SK-N-DZ (cell line): ENCODE results near the gene PTPRZ1.

ENCODE experiments used
- DNase-seq: peaks from one replicate; pipeline ENCODE4 v3.0.0-alpha.2; 2015; ENCODE audit warnings: low spot score

The PTPRZ1 gene

GRCh38 chr7:121890833-121891232 is 17.9 kb downstream of the PTPRZ1 start:
- DNase-seq = no peak

- no peak for DNase-seq
These were observed 18.8 kb downstream of the PTPRZ1 start for GRCh38 chr7:121891731-121892130.

GRCh38 chr7:121901026-121901425 is 28.1 kb downstream of the PTPRZ1 start:
- DNase-seq = no peak

- no peak for DNase-seq
These were observed 31.2 kb downstream of the PTPRZ1 start for GRCh38 chr7:121904120-121904519.

GRCh38 chr7:121908042-121908441 is 35.1 kb downstream of the PTPRZ1 start:
- DNase-seq = no peak

- no peak for DNase-seq
These were observed 36.9 kb downstream of the PTPRZ1 start for GRCh38 chr7:121909716-121910345.

- DNase-seq = no peak
These were observed 41.1 kb downstream of the PTPRZ1 start for GRCh38 chr7:121913947-121914675.

DNA sequence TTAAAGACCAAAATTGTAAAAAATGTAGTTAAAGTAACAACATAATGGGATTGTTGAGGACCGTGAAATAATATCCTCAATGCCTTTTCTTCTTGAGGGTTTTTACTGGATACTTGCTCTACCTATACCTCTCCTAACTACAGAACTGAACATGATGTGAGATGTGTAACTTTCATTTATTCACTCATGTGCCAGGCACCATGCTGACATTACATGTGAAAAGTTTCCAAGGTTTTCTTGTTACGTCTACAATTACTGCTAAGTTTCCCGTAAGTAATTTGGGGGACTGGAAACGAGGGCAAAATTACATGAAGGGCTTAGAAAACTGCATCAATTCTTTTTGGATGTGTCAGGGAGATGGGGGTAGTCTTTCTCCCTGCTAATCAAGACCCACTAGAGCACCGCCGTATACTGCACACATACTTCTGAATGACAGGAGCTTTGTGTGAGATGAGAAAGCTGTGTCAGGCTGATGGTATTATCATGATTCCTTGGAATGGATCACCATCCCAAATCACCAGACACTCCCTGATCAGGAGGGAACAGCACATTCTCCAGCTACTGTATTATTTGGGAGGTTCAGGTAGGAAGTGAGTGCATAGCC is 41.8 kb downstream of the PTPRZ1 start:
- DNase-seq = no peak

DNA sequence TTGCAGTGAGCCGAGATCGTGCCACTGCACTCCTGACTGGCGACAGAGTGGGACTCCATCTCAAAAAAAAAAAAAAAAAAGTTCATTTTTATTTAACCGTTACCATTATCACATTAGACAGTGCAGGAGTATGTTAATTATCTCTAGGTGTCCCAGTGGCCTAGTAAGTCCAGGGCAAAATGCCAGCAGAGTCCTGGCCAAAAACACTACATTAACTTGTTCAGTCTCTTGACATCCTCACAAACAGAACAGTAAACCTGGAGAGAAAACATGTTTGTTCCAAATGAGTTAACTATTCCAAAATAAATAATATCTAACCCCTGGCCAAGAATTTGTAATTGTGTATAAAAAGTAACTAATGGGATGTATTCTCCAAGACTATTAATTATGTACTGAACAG is 43.2 kb downstream of the PTPRZ1 start:
- DNase-seq = no peak

DNA sequence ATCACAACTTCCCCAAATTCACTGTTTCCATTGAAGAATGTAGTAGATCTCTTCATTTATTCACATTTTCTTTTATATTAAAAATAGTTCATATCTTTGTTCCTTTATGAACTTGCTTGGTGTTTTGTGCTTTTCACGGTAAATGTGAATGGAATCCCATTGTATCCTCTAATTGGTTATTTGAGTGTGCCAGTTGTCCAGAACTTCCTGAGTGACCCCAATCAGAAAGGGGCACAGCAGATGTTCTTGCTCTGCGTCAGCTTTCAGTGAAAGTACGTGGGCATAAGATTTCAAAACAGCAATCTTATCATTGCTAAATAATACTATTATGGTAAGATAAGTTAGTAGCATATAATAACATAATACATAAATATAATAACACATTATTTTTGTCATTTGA is 47.0 kb downstream of the PTPRZ1 start:
- DNase-seq = no peak

GRCh38 chr7:121924269-121925186 is 51.6 kb downstream of the PTPRZ1 start:
- no peak for DNase-seq

DNA sequence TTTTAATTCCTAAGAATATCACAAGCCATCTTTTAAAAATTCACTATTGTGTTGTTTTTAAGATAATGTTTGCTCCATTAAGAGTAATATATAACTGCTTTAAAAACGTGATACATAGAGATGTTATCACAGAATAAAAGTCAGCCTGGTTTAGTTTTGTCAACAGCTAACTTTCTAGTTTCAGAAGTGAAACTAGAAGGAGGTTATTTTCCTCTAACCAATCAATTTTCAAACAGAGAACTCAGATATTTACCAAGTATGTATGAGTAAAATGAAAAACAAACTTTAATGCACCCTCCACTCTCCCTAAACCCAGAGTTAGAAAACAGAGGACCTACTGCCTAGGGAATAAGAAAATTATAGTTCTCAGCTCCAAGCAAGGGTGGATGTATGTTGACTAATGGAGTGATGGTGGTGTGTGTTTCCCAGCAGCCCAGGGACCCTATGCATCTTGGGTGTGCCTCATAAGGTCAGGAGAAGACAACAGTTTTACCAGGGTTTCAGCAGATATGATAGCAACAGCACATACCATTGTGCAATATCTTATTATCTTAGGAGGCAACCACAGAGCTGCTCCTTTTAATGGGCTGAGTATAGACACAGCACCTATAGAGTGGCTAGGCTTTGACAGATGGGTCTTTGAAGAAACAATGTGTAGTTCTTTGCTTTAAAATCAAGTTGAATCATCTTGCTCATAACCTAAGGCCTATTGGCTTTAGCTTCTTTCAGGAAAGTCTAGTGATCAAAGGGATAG is 58.4 kb downstream of the PTPRZ1 start:
- no peak for DNase-seq

GRCh38 chr7:121932768-121933167 is 59.8 kb downstream of the PTPRZ1 start:
- DNase-seq = no peak

DNA sequence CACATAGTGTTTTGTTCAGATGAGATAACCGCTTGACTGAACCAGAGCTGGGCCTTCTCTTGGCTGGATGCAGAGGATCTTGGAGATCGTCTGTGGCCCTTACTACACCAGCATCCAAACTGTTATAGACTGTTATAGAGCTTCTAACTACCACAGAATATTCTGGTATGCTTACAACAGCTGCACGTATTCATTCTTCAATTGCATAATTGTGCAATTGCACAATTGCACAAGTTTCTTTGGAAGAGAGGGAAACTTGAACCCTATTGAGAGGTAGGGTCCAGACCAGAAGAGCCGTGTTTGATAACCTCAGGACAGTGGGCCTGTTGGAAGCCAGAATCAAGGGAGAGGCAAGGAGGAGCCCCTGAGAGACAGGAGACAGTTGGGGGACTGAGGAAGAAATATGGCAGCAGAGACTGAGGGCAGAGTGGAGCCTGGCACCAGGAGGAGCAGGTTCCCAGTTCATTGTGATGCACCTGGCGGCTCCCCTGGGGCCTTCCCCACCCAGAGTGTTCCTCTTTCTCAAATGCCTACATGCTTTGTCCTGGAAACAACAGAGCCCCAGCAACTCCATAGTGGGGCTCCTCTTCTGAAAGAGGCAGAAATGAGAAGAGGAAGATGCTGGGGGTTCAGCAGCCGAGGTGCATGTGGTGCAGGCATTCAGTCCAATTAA is 64.1 kb downstream of the PTPRZ1 start:
- no peak for DNase-seq

GRCh38 chr7:121938429-121938996 is 65.6 kb downstream of the PTPRZ1 start:
- no peak for DNase-seq

DNA sequence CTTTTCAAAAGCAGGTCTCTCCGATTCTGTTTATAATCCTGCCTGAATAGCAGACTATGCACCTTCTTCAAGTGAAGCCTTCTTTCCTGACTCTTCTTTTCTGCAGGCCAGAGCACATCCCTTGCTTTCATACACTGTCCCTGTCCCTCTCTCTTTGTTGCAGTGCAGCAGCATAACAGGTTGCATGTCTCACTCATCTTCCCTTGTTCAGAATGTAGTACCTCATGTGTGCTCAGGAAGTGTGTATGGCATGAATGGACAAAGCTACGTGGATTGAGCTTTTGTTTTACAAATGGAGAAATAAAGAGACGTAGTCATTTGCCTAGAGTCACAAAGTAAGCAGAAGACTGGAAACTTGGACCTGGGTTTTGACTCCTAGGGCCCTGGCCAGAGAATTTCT is 68.0 kb downstream of the PTPRZ1 start:
- DNase-seq = no peak

GRCh38 chr7:121941830-121942229 is 68.9 kb downstream of the PTPRZ1 start:
- DNase-seq = no peak

- DNase-seq = no peak
These were observed 72.1 kb downstream of the PTPRZ1 start for GRCh38 chr7:121945066-121945465.

DNA sequence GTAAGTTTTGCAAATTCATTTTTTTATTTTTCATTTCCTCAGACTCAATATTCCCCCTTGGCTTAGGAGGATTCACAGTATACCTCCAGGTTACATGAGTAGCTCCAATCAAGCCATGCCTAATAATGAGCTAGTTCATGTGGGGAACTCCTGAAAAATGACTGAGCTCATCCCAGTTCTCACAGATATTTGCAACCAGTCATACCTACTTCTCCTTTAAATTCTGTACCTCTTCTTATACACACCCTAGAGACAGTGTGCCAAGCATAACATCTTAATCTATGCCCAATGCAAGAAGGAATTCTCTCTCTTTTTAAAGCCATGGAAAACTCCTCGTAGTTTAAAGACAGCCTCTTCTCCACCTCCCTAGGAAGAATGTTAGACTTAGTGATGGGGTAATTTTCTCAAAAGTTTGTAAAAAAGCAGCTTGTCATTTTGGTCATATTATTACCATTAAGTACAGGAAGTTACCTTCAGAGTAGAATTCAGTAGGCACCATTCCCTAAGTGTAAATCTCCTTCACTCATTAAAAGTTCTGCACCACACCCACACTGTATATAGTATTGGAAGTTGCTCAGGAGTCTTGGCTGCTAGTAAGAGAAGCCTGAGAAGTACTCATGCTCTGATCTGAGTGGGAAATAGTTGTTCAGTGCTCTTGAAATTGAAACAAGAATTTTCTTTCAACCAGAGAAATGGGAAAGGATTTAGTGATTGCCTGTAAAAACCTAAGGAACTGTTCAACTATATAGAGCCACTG is 72.7 kb downstream of the PTPRZ1 start:
- DNase-seq = no peak

DNA sequence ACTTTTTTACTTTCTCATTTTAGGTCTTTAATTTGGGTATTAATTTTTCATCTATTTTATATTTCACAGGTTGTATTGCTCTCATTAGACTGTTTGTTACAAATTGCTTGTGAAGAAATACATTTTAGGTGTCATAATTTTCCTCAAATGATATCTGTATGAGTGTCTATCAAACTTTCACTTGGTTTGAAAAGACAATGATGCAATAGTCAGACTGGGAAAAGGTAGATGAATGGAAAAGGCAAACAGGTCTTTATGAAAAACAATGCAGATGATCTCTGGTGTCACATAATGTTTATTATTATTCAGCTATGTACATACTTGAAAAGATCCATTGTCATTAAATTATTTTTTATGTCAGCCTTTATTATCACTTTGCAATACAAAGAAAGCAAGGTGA is 80.2 kb downstream of the PTPRZ1 start:
- no peak for DNase-seq
